Astrocyte of the spinal cord (primary cell): ENCODE measurements around the gene DAPL1.

Experiments
- DNase-seq: peaks from one replicate; pipeline ENCODE4 v3.0.0; 2011; ENCODE audit warnings: low read depth, low spot score
- H3K4me3 ChIP-seq: 2 replicates; pipeline ENCODE4 v1.5.1; 2011; ENCODE audit warnings: low read depth, mild to moderate bottlenecking, low read length, moderate library complexity
- CTCF ChIP-seq: IDR thresholded peaks from 2 replicates; pipeline ENCODE4 v1.5.1; 2012; ENCODE audit warnings: low read depth, mild to moderate bottlenecking, low read length, inconsistent platforms
- in situ Hi-C: cut with HindIII; loops from 2 replicates; pipeline ENCODE4 v1.10.0; 2017; ENCODE audit warnings: low sequenced_read_pairs

DAPL1 gene

GRCh38 chr2:158776231-158776630, 18.9 kb upstream of the DAPL1 start:
- in situ Hi-C loops, result no loop called here
- H3K4me3 ChIP-seq, result no peak overlapping the region
- TF ChIP-seq CTCF, result no peak
- DNase-seq, result no peak

GRCh38 chr2:158777077-158777476, 18.0 kb upstream of the DAPL1 start:
- no peak for TF ChIP-seq CTCF
- in situ Hi-C loops, result no loop called here
- no peak overlapping the region for H3K4me3 ChIP-seq
- DNase-seq, result no peak

GRCh38 chr2:158778243-158778642, 16.9 kb upstream of the DAPL1 start:
- in situ Hi-C loops, result no loop called here
- TF ChIP-seq CTCF, result no peak
- DNase-seq, result no peak
- H3K4me3 ChIP-seq, result no peak overlapping the region

- H3K4me3 ChIP-seq, result no peak overlapping the region
- in situ Hi-C loops, result no loop called here
- no peak for TF ChIP-seq CTCF
- no peak for DNase-seq
Measured at GRCh38 chr2:158779621-158780020, 15.5 kb upstream of the DAPL1 start.

GRCh38 chr2:158781353-158781961, 13.7 kb upstream of the DAPL1 start:
- H3K4me3 ChIP-seq, result no peak overlapping the region
- no peak for TF ChIP-seq CTCF
- peak; percentile 73 for DNase-seq
- in situ Hi-C loops, result no loop called here

GRCh38 chr2:158782136-158782535, 13.0 kb upstream of the DAPL1 start:
- DNase-seq, result no peak
- no peak for TF ChIP-seq CTCF
- H3K4me3 ChIP-seq, result no peak overlapping the region
- in situ Hi-C loops, result no loop called here

GRCh38 chr2:158782616-158783015, 12.5 kb upstream of the DAPL1 start:
- H3K4me3 ChIP-seq, result no peak overlapping the region
- in situ Hi-C loops, result no loop called here
- no peak for DNase-seq
- no peak for TF ChIP-seq CTCF
